Mesothelial cell of epicardium (in vitro differentiated cells): ENCODE measurements around the gene CGNL1. TPM values are rescaled to one million over a fixed set of nuclear protein-coding genes. Genes with fewer than 3 reads are reported as not detected.

Source experiments
- DNase-seq, 2 experiments: peaks; one replicate each; pipeline ENCODE4 v3.0.0; 2021; ENCODE audit warnings: low spot score in 2 of 2; ENCODE audit not compliant: unreplicated experiment in 2 of 2
- H3K27ac Mint-ChIP-seq: 2 replicates; pipeline ENCODE4 v1.8.0; 2021; ENCODE audit warnings: mixed read lengths
- H3K27me3 Mint-ChIP-seq: 2 replicates; pipeline ENCODE4 v1.8.0; 2021; ENCODE audit warnings: low read depth, mixed read lengths
- H3K36me3 Mint-ChIP-seq: 2 replicates; pipeline ENCODE4 v1.8.0; 2021; ENCODE audit warnings: mixed read lengths
- H3K4me1 Mint-ChIP-seq: 2 replicates; pipeline ENCODE4 v1.8.0; 2021; ENCODE audit warnings: mixed read lengths
- H3K4me3 Mint-ChIP-seq: 2 replicates; pipeline ENCODE4 v1.8.0; 2021; ENCODE audit warnings: mild to moderate bottlenecking, moderate library complexity, mixed read lengths
- H3K9me3 Mint-ChIP-seq: 2 replicates; pipeline ENCODE4 v1.8.0; 2021; ENCODE audit warnings: mixed read lengths
- CTCF ChIP-seq: fragments of 200-600 bp; sonication (generic); IDR thresholded peaks from one replicate; pipeline ENCODE4 v1.5.0; 2021; ENCODE audit warnings: antibody characterized with exemption; ENCODE audit not compliant: unreplicated experiment
- total RNA-seq: library from RNA; stranded (reverse); gene quantifications from 3 replicates; pipeline ENCODE4 v1.2.1, GENCODE V29; 2021

The CGNL1 gene
- total RNA-seq, 1 donor from 2014 or later, result 34.1 TPM

GRCh38 chr15:57599296-57599810, 223.0 kb downstream of the CGNL1 start:
- TF ChIP-seq CTCF, result no peak
- H3K4me3 Mint-ChIP-seq, result no peak overlapping the region
- no peaks in the 10 kb centered on the region for H3K27me3 Mint-ChIP-seq
- H3K36me3 Mint-ChIP-seq, result no peaks in the 10 kb centered on the region
- H3K27ac Mint-ChIP-seq, result no peak overlapping the region
- no peak for DNase-seq
- no peaks in the 10 kb centered on the region for H3K9me3 Mint-ChIP-seq
- peaks cover 4% of the 10 kb centered on the region for H3K4me1 Mint-ChIP-seq

GRCh38 chr15:57600197-57600596, 223.9 kb downstream of the CGNL1 start:
- Mint-ChIP-seq H3K9me3 (no peaks in the 10 kb centered on the region), H3K27me3 (no peaks in the 10 kb centered on the region), H3K27ac (no peak overlapping the region), H3K36me3 (peaks cover 3% of the 10 kb centered on the region), H3K4me1 (peaks cover 4% of the 10 kb centered on the region), H3K4me3 (no peak overlapping the region)
- no peak for TF ChIP-seq CTCF
- no peak for DNase-seq

Other genes with a start within 250 kb of the CGNL1 start
- gene MYZAP, start 215.4 kb downstream of the CGNL1 start, total RNA-seq, result 3.3 to 3.9 TPM (median 3.8 TPM) in 3 replicates